Activated CD8-positive, alpha-beta memory T cell treated with anti-CD3 and anti-CD28 coated beads, Interleukin-2, amount 50 U/mL, for 4 hours (primary cell): Measurements from ENCODE around the gene PRMT1.

Experiments used
- DNase-seq: peaks from one replicate; pipeline ENCODE4 v3.0.0-alpha.2; 2020

PRMT1 gene

GRCh38 chr19:49730166-49730565 lies 53.1 kb downstream of the PRMT1 start:
- no peak for DNase-seq
